ENCODE measurements around the gene SRC. TPM values are rescaled to one million over a fixed set of nuclear protein-coding genes. Genes with fewer than 3 reads are reported as not detected.
"Not testable (repeated sequence)": the region's sequence is repeated elsewhere in the genome, so short reads cannot be mapped to it uniquely, and the experiment has no call there.

SRC gene
- total RNA-seq, 1 experiment from 2014 or later, result 42.3 TPM

DNA sequence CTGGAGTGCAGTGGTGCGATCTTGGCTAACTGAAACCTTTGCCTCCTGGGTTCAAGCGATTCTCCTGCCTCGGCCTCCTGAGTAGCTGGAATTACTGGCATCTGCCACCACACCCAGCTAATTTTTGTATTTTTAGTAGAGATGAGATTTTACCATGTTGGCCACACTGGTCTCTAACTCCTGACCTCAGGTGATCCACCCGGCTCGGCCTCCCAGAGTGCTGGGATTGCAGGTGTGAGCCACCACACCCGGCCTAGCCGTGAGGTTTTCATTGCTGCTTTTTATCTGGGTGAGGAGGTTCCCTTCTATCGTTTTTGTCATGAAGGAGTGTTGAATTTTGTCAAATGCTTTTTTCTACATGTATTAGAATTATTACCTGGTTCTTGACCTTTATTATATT lies 23.9 kb downstream of the SRC start:
- H3K27ac ChIP-seq (ENCODE audit: low read depth, low read length), result no peak overlapping the region
- H4K20me1 ChIP-seq (ENCODE audit: insufficient read depth), result no peaks in the 10 kb centered on the region
- ChIA-PET POLR2A (no interaction called here), RAD21 (ENCODE audit: low non-redundant PET in 1 of 2, low total read pairs in 2 of 2, uncharacterized antibody in 2 of 2, unreplicated experiment in 2 of 2) (no interaction called here), CTCF (no interaction called here)
- H3K79me2 ChIP-seq (ENCODE audit: insufficient read depth, low read length), result peaks cover 48% of the 10 kb centered on the region
- H2AFZ ChIP-seq (ENCODE audit: low read depth, low read length, poor library complexity, severe bottlenecking), result no peak overlapping the region
- intact Hi-C loops (cut with micrococcal nuclease), result no loop called here
- no TSS peak for BruUV-seq (replicated peaks)
- no peak overlapping the region for H3K9ac ChIP-seq (ENCODE audit: low read length)
- H3K4me3 ChIP-seq (replicated peaks in 1 of 2; ENCODE audit: low read depth in 1 of 2, low read length in 2 of 2), result no peak overlapping the region
- peaks cover 3 to 12% of the 10 kb centered on the region in 2 experiments; a peak in 2 of 4 replicates for H3K36me3 ChIP-seq (ENCODE audit: control insufficient read depth in 1 of 2, insufficient read depth in 2 of 2, low read length in 2 of 2)
- H3K9me2 ChIP-seq (ENCODE audit: insufficient read depth), result no peaks in the 10 kb centered on the region
- TF ChIP-seq RAD21 (IDR thresholded peaks at IDR 0.05; ENCODE audit: low read depth) (no peak), EZH2phosphoT487 (IDR thresholded peaks at IDR 0.05; ENCODE audit: borderline replicate concordance) (no peak), JUND (IDR thresholded peaks at IDR 0.05) (no peak), EGR1 (IDR thresholded peaks at IDR 0.05; ENCODE audit: low read depth) (no peak), SP1 (IDR thresholded peaks at IDR 0.05; ENCODE audit: low read depth) (no peak), ELF1 (IDR thresholded peaks at IDR 0.05; ENCODE audit: borderline replicate concordance, low read depth) (no peak), EZH2 (IDR thresholded peaks at IDR 0.05) (no peak)
- no peaks in the 10 kb centered on the region for H3K4me1 ChIP-seq (ENCODE audit: control insufficient read depth in 1 of 2, insufficient read depth in 2 of 2, low read length in 2 of 2)
- H3K27me3 ChIP-seq (ENCODE audit: insufficient read depth, low read length), result no peaks in the 10 kb centered on the region
- no peak for DNase-seq (ENCODE audit: low read depth, low spot score)
- no peaks in the 10 kb centered on the region for H3K9me3 ChIP-seq (ENCODE audit: control insufficient read depth in 1 of 2, insufficient read depth in 1 of 2, low read depth in 1 of 2, low read length in 2 of 2)
- H3K4me2 ChIP-seq (ENCODE audit: low read length), result no peak overlapping the region
- no peak for ATAC-seq

DNA sequence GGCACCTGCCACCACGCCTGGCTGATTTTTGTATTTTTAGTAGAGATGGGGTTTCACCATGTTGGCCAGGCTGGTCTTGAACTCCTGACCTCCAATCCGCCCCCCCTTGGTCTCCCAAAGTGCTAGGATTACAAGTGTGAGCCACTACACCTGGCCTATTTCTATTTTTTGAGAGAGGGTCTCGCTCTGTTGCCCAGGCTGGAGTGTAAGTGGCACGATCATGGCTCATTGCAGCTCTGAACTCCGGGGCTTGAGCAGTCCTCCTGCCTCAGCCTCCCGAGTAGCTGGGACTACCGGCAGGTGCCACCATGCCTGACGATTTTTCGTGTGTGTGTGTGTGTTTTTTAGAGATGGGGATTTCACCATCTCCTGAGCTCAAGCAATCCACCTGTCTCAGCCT lies 25.9 kb downstream of the SRC start:
- CTCF ChIA-PET; H3K4me3 ChIP-seq (replicated peaks in 1 of 2; ENCODE audit: low read depth in 1 of 2, low read length in 2 of 2); POLR2A ChIA-PET; RAD21 ChIA-PET (ENCODE audit: low non-redundant PET in 1 of 2, low total read pairs in 2 of 2, uncharacterized antibody in 2 of 2, unreplicated experiment in 2 of 2); H3K9ac ChIP-seq (ENCODE audit: low read length); H2AFZ ChIP-seq (ENCODE audit: low read depth, low read length, poor library complexity, severe bottlenecking); H3K36me3 ChIP-seq (ENCODE audit: control insufficient read depth in 1 of 2, insufficient read depth in 2 of 2, low read length in 2 of 2); BruUV-seq (replicated peaks); H3K4me2 ChIP-seq (ENCODE audit: low read length); H3K9me3 ChIP-seq (ENCODE audit: control insufficient read depth in 1 of 2, insufficient read depth in 1 of 2, low read depth in 1 of 2, low read length in 2 of 2); ATAC-seq; H3K9me2 ChIP-seq (ENCODE audit: insufficient read depth); H3K27me3 ChIP-seq (ENCODE audit: insufficient read depth, low read length); intact Hi-C loops (cut with micrococcal nuclease); DNase-seq (ENCODE audit: low read depth, low spot score); H3K27ac ChIP-seq (ENCODE audit: low read depth, low read length); H4K20me1 ChIP-seq (ENCODE audit: insufficient read depth); H3K4me1 ChIP-seq (ENCODE audit: control insufficient read depth in 1 of 2, insufficient read depth in 2 of 2, low read length in 2 of 2): not testable (repeated sequence)
- peaks cover 55% of the 10 kb centered on the region for H3K79me2 ChIP-seq (ENCODE audit: insufficient read depth, low read length)

Data from HCT116 (cell line).